Bone marrow (tissue), 2 donors: ENCODE results near the gene ZWILCH.
"Not testable (repeated sequence)": the region's sequence is repeated elsewhere in the genome, so short reads cannot be mapped to it uniquely, and the experiment has no call there.

ENCODE experiments used
- DNase-seq, 2 donors: peaks; one replicate each; lab custom pipeline; 2025; lab: John Stamatoyannopoulos, UW

ZWILCH gene

GRCh38 chr15:66504563-66505429 is at the start of gene ZWILCH, which contains the start of gene RPL4:
Gene ZWILCH (plus strand): TSS chr15:66505326. CDS start chr15:66505339, 13 bp downstream.
Gene RPL4 (minus strand): TSS chr15:66504855. CDS start chr15:66504790, 65 bp downstream.
- peak; percentile 52 to 88 for DNase-seq

- no peak for DNase-seq
Measured at GRCh38 chr15:66456211-66456610, 48.9 kb upstream of the ZWILCH start.

- no peak for DNase-seq
Measured at GRCh38 chr15:66459818-66460615, 45.1 kb upstream of the ZWILCH start.

GRCh38 chr15:66461294-66461693 is 43.8 kb upstream of the ZWILCH start:
- not testable (repeated sequence) for DNase-seq

GRCh38 chr15:66461917-66462316 is 43.2 kb upstream of the ZWILCH start:
- no peak for DNase-seq

- DNase-seq = no peak
Measured at GRCh38 chr15:66462627-66463026, 42.5 kb upstream of the ZWILCH start.

GRCh38 chr15:66465294-66465693 is 39.8 kb upstream of the ZWILCH start:
- not testable (repeated sequence) for DNase-seq

- DNase-seq = not testable (repeated sequence)
Measured at GRCh38 chr15:66467162-66468040, 37.7 kb upstream of the ZWILCH start.

- not testable (repeated sequence) for DNase-seq
Measured at GRCh38 chr15:66470825-66471224, 34.3 kb upstream of the ZWILCH start.

- peak in 1 of 2 donors; percentile 75 for DNase-seq
Measured at GRCh38 chr15:66472176-66472999, 32.7 kb upstream of the ZWILCH start.

GRCh38 chr15:66474135-66474534 is 31.0 kb upstream of the ZWILCH start:
- no peak for DNase-seq

- no peak for DNase-seq
Measured at GRCh38 chr15:66474963-66475362, 30.2 kb upstream of the ZWILCH start.

GRCh38 chr15:66476535-66476934 is 28.6 kb upstream of the ZWILCH start:
- DNase-seq = no peak

GRCh38 chr15:66477011-66477410 is 28.1 kb upstream of the ZWILCH start:
- DNase-seq = no peak

- no peak for DNase-seq
Measured at GRCh38 chr15:66480267-66480666, 24.9 kb upstream of the ZWILCH start.

GRCh38 chr15:66481107-66481856 is 23.8 kb upstream of the ZWILCH start:
- DNase-seq = no peak

GRCh38 chr15:66482539-66482938 is 22.6 kb upstream of the ZWILCH start:
- DNase-seq = no peak

- DNase-seq = peak in 1 of 2 donors; percentile 5
Measured at GRCh38 chr15:66483131-66483566, 22.0 kb upstream of the ZWILCH start.

GRCh38 chr15:66484539-66485112 is 20.5 kb upstream of the ZWILCH start:
- DNase-seq = no peak

GRCh38 chr15:66486887-66487286 is 18.2 kb upstream of the ZWILCH start:
- DNase-seq = no peak
